SK-N-SH treated with all-trans-retinoic acid at 6 μM for 48 hours (cell line): Measurements from ENCODE around the gene SIGLECL1.

Source experiments
- CSDC2 ChIP-seq: fragments of 250-450 bp; sonication (Bioruptor Pico); IDR thresholded peaks from 2 replicates; pipeline ENCODE4 v1.5.0; 2020; ENCODE audit warnings: mild to moderate bottlenecking, moderate library complexity
- OSR1 ChIP-seq: fragments of 250-450 bp; sonication (Bioruptor Pico); IDR thresholded peaks from 2 replicates; pipeline ENCODE4 v1.8.0; 2022; ENCODE audit warnings: moderate library complexity, mild to moderate bottlenecking, inconsistent platforms
- TCF4 ChIP-seq: fragments of 250-450 bp; sonication (Bioruptor Pico); IDR thresholded peaks from 2 replicates; pipeline ENCODE4 v1.8.0; 2021; ENCODE audit warnings: mild to moderate bottlenecking, moderate library complexity, borderline replicate concordance
- ZNF70 ChIP-seq: fragments of 450-650 bp; formaldehyde crosslinking; IDR thresholded peaks from 2 replicates; pipeline ENCODE4 v1.5.0; 2020; ENCODE audit warnings: mild to moderate bottlenecking, moderate library complexity

- TF ChIP-seq TCF4 (no peak), CSDC2 (CRISPR knock-in tag) (no peak), OSR1 (no peak), ZNF70 (CRISPR knock-in tag) (no peak)
These were observed 26.7 kb upstream of the SIGLECL1 start for GRCh38 chr19:51224163-51224641.
